Measurements from ENCODE around the gene LBH.
"Not testable (repeated sequence)": the region's sequence is repeated elsewhere in the genome, so short reads cannot be mapped to it uniquely, and the experiment has no call there.

The LBH gene

DNA sequence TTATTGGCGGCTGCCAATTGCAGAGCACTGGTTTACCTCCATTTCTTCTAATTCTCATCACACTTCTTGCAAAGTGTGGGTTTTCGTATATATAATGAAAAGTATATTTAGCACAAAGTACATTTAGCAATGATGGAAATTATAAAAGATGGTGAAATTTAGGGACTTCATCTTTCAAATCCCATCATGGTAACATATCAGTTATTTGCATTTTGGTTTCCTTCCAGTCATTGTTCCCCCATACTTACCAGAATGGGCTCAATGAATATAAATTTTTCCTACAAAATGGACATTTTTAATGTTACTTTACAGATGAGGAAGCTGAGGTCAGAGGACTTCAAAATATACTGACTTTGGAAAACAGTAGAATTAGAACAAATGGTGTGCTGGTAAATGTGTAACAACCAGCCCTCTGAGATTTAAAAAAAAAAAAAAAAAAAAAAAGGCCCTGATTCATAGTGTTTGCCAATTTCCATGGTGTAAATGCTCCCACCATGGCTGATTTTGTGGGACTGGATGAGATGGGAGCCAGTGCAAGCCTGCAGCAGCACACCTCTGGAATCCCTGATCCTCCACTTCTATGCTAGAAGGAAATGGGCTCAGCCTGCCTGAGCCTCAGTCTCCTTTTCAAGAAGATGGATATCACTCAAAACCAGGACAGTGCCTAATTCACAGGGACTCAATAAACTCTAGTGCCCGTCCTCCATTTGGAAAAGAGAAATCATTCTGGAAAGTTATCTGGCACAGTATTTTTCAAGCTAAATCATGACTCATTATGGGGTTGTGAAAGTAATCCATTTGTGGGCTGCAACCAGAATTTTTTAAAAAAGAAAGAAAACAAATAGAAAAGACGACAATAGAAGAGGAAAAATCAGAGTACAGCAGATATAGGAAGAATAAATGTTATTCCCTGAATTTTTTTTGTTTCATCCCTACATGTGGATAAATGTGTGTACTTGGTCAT lies 34.0 kb downstream of the LBH start:
- no peaks in the 10 kb centered on the region for H3K27me3 ChIP-seq (ENCODE audit: control insufficient read depth in 2 of 2, insufficient read depth in 2 of 2, low read length in 2 of 2)
- no peaks in the 10 kb centered on the region for H3K36me3 ChIP-seq (ENCODE audit: control insufficient read depth in 2 of 2, insufficient read depth in 2 of 2, low read length in 2 of 2)
- H3K9ac ChIP-seq (ENCODE audit: low read depth in 1 of 2, low read length in 2 of 2), result no peak overlapping the region
- no peak overlapping the region for H3K4me3 ChIP-seq (ENCODE audit: low read length in 2 of 2)
- peak overlapping the region in 1 of 2 donors; percentile 40 for H3K27ac ChIP-seq (ENCODE audit: low read depth in 2 of 2, low read length in 2 of 2)
- peaks cover 0 to 7% of the 10 kb centered on the region in 2 donors for H3K4me1 ChIP-seq (ENCODE audit: control insufficient read depth in 2 of 2, insufficient read depth in 2 of 2, low read length in 2 of 2)
- peaks cover 0 to 2% of the 10 kb centered on the region in 2 donors for H3K9me3 ChIP-seq (ENCODE audit: control insufficient read depth in 2 of 2, low read length in 2 of 2)

DNA sequence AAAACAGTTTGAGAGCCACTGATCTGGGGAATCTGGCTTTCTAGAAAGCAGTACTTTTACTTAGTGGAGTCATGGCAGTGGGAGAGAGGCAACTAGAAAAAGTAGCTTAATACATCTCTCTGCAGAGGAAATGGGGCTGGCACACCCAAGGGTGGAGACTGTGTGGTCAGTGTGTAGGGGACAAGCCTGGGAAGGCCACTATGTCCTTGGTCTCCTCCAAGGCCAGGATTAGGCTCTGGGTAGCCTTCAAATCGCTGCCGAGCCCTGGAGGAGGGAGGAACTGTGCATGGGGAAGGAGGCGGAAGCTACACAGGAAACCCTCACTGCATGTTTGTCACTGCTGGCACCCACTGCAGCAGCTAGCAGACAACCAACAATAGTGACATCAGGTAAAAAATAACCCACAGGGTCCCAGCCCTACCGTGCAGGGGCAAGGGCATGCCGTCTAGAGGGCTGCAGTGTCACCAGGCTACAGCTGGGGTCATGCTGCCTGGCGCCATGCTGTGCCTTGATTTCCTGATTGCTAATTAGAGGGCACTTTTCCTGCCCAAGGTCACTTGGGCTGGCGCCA lies 34.8 kb downstream of the LBH start:
- Histone ChIP-seq H3K9me3 (ENCODE audit: control insufficient read depth in 2 of 2, low read length in 2 of 2) (peaks cover 0 to 2% of the 10 kb centered on the region in 2 donors), H3K36me3 (ENCODE audit: control insufficient read depth in 2 of 2, insufficient read depth in 2 of 2, low read length in 2 of 2) (no peaks in the 10 kb centered on the region), H3K9ac (ENCODE audit: low read depth in 1 of 2, low read length in 2 of 2) (peak overlapping the region in 1 of 2 donors; percentile 19), H3K27ac (ENCODE audit: low read depth in 2 of 2, low read length in 2 of 2) (peak overlapping the region in 1 of 2 donors; percentile 40), H3K4me3 (ENCODE audit: low read length in 2 of 2) (peak overlapping the region in 1 of 2 donors; percentile 5), H3K4me1 (ENCODE audit: control insufficient read depth in 2 of 2, insufficient read depth in 2 of 2, low read length in 2 of 2) (peaks cover 0 to 7% of the 10 kb centered on the region in 2 donors), H3K27me3 (ENCODE audit: control insufficient read depth in 2 of 2, insufficient read depth in 2 of 2, low read length in 2 of 2) (no peaks in the 10 kb centered on the region)

- Histone ChIP-seq H3K36me3 (ENCODE audit: control insufficient read depth in 2 of 2, insufficient read depth in 2 of 2, low read length in 2 of 2) (no peaks in the 10 kb centered on the region), H3K27me3 (ENCODE audit: control insufficient read depth in 2 of 2, insufficient read depth in 2 of 2, low read length in 2 of 2) (no peaks in the 10 kb centered on the region), H3K9me3 (ENCODE audit: control insufficient read depth in 2 of 2, low read length in 2 of 2) (peaks cover 0 to 2% of the 10 kb centered on the region in 2 donors), H3K4me1 (ENCODE audit: control insufficient read depth in 2 of 2, insufficient read depth in 2 of 2, low read length in 2 of 2) (peaks cover 0 to 7% of the 10 kb centered on the region in 2 donors), H3K4me3 (ENCODE audit: low read length in 2 of 2) (peak overlapping the region in 1 of 2 donors; percentile 32), H3K9ac (ENCODE audit: low read depth in 1 of 2, low read length in 2 of 2) (no peak overlapping the region), H3K27ac (ENCODE audit: low read depth in 2 of 2, low read length in 2 of 2) (peak overlapping the region in 1 of 2 donors; percentile 40)
Observed at GRCh38 chr2:30266705-30267104, 35.4 kb downstream of the LBH start.

DNA sequence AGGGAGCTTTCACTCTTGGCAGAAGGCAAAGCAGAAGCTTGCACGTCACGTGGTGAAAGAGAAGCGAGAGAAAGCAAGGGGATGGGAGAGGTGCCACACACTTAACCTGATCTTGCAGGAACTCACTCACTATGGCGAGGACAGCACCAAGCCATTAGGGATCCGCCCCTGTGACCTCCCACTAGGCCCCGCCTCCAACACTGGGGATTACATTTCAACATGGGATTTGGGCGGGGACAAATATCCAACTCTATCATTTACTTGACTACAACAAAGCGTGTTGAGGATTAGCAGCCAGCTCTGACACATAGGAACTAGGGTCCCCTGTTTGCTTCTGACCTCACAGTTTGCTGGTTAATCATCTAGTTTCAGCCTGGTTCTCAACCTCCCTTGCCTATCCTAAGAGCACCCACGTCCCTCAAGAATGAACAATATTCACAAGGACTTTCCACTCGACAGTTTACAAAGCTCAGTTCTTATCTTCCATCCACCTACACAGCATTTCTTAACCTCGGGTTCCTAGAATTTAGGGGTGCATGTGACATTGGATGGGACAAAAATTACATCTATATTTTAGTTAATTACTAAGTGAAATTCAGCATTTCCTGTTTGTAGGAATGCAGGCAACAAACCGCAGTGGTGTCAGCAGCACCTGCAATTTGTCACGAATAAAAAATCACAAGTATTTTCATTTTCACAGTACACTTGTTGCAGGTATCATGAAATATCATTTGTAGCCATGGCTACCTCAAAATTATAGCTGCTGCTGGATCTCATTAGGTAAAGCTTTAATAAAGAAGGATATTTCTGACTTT lies 36.0 kb downstream of the LBH start:
- Histone ChIP-seq H3K27ac (ENCODE audit: low read depth in 2 of 2, low read length in 2 of 2) (peak overlapping the region in 1 of 2 donors; percentile 11), H3K9me3 (ENCODE audit: control insufficient read depth in 2 of 2, low read length in 2 of 2) (no peaks in the 10 kb centered on the region), H3K4me3 (ENCODE audit: low read length in 2 of 2) (no peak overlapping the region), H3K4me1 (ENCODE audit: control insufficient read depth in 2 of 2, insufficient read depth in 2 of 2, low read length in 2 of 2) (peaks cover 0 to 7% of the 10 kb centered on the region in 2 donors), H3K36me3 (ENCODE audit: control insufficient read depth in 2 of 2, insufficient read depth in 2 of 2, low read length in 2 of 2) (no peaks in the 10 kb centered on the region), H3K9ac (ENCODE audit: low read depth in 1 of 2, low read length in 2 of 2) (no peak overlapping the region), H3K27me3 (ENCODE audit: control insufficient read depth in 2 of 2, insufficient read depth in 2 of 2, low read length in 2 of 2) (no peaks in the 10 kb centered on the region)

DNA sequence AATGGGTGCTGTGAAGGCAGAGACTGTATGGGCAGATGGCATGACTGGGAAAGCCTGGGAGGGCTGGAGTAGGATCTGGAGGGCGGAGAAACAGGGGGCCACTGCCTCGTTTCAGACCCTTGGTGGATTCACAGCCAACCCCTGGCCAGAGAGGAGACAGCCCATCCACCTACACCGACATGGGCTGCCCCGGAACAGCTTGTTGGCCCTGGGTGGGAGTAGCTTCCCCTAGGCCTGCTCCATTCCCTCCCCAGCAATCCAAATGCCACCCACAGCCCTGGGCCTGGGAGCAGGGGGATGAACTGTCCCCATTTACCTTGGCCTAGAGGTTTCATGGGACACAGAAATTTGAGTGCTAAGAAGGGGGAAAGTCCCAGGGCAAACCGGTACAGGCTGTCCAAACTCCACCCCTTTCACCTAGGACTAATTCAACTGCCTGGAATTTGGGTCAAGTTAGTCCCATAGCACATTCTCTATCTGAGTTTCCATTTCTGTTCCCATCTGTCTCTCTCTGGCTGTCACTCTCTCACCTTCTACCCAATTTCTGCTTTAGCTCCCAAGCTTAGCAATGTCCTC lies 37.0 kb downstream of the LBH start:
- H3K36me3 ChIP-seq (ENCODE audit: control insufficient read depth in 2 of 2, insufficient read depth in 2 of 2, low read length in 2 of 2), result no peaks in the 10 kb centered on the region
- peaks cover 7% of the 10 kb centered on the region in 2 donors for H3K4me1 ChIP-seq (ENCODE audit: control insufficient read depth in 2 of 2, insufficient read depth in 2 of 2, low read length in 2 of 2)
- no peaks in the 10 kb centered on the region for H3K27me3 ChIP-seq (ENCODE audit: control insufficient read depth in 2 of 2, insufficient read depth in 2 of 2, low read length in 2 of 2)
- no peak overlapping the region for H3K9ac ChIP-seq (ENCODE audit: low read depth in 1 of 2, low read length in 2 of 2)
- H3K9me3 ChIP-seq (ENCODE audit: control insufficient read depth in 2 of 2, low read length in 2 of 2), result no peaks in the 10 kb centered on the region
- H3K27ac ChIP-seq (ENCODE audit: low read depth in 2 of 2, low read length in 2 of 2), result no peak overlapping the region
- H3K4me3 ChIP-seq (ENCODE audit: low read length in 2 of 2), result no peak overlapping the region

DNA sequence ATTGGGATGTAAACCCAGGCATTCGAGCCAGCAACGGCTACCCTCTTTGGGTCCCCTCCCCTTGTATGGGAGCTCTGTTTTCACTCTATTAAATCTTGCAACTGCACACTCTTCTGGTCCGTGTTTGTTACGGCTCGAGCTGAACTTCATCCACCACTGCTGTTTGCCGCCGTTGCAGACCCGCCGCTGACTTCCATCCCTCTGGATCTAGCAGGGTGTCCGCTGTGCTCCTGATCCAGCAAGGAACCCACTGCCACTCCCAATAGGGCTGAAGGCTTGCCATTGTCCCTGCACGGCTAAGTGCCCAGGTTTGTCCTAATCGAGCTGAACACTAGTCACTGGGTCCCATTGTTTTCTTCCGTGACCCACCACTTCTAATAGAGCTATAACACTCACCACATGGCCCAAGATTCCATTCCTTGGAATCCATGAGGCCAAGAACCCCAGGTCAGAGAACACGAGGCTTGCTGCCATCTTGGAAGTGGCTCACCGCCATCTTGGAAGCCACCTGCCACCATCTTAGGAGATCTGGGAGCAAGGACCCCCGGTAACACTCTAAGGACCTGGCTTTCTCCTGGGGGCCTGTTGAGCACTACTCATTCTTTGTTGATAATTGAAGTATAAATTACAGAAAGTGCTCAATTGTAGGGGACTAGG lies 37.9 kb downstream of the LBH start:
- not testable (repeated sequence) for H3K9me3 ChIP-seq (ENCODE audit: control insufficient read depth in 2 of 2, low read length in 2 of 2); H3K27ac ChIP-seq (ENCODE audit: low read depth in 2 of 2, low read length in 2 of 2); H3K9ac ChIP-seq (ENCODE audit: low read depth in 1 of 2, low read length in 2 of 2); H3K4me3 ChIP-seq (ENCODE audit: low read length in 2 of 2); H3K27me3 ChIP-seq (ENCODE audit: control insufficient read depth in 2 of 2, insufficient read depth in 2 of 2, low read length in 2 of 2); H3K36me3 ChIP-seq (ENCODE audit: control insufficient read depth in 2 of 2, insufficient read depth in 2 of 2, low read length in 2 of 2)
- peaks cover 12% of the 10 kb centered on the region in 2 donors for H3K4me1 ChIP-seq (ENCODE audit: control insufficient read depth in 2 of 2, insufficient read depth in 2 of 2, low read length in 2 of 2)

DNA sequence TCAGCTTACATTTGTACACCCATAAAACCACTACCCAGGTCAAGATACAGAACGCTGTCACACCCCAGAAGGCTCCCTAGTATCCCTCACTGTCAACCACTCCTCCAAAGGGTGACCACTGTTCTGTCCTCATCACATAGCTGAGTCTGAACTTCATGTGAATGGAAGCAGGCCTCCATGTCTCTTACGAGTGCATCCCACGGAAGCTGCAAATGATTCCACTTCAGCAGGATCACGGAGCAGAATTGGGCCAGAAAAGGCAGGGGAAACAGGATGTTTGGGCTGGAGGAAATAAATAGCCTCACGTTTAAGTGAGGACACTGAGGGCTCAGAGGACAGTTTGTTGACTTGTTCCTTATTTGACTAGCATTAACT lies 38.4 kb downstream of the LBH start:
- Histone ChIP-seq H3K9me3 (ENCODE audit: control insufficient read depth in 2 of 2, low read length in 2 of 2) (no peaks in the 10 kb centered on the region), H3K4me1 (ENCODE audit: control insufficient read depth in 2 of 2, insufficient read depth in 2 of 2, low read length in 2 of 2) (peaks cover 15 to 17% of the 10 kb centered on the region in 2 donors), H3K4me3 (ENCODE audit: low read length in 2 of 2) (no peak overlapping the region), H3K27ac (ENCODE audit: low read depth in 2 of 2, low read length in 2 of 2) (no peak overlapping the region), H3K36me3 (ENCODE audit: control insufficient read depth in 2 of 2, insufficient read depth in 2 of 2, low read length in 2 of 2) (no peaks in the 10 kb centered on the region), H3K27me3 (ENCODE audit: control insufficient read depth in 2 of 2, insufficient read depth in 2 of 2, low read length in 2 of 2) (no peaks in the 10 kb centered on the region), H3K9ac (ENCODE audit: low read depth in 1 of 2, low read length in 2 of 2) (no peak overlapping the region)

- Histone ChIP-seq H3K9ac (ENCODE audit: low read depth in 1 of 2, low read length in 2 of 2) (no peak overlapping the region), H3K27ac (ENCODE audit: low read depth in 2 of 2, low read length in 2 of 2) (peak overlapping the region in 1 of 2 donors; percentile 44), H3K4me3 (ENCODE audit: low read length in 2 of 2) (no peak overlapping the region), H3K36me3 (ENCODE audit: control insufficient read depth in 2 of 2, insufficient read depth in 2 of 2, low read length in 2 of 2) (no peaks in the 10 kb centered on the region), H3K9me3 (ENCODE audit: control insufficient read depth in 2 of 2, low read length in 2 of 2) (no peaks in the 10 kb centered on the region), H3K4me1 (ENCODE audit: control insufficient read depth in 2 of 2, insufficient read depth in 2 of 2, low read length in 2 of 2) (peaks cover 16 to 20% of the 10 kb centered on the region in 2 donors), H3K27me3 (ENCODE audit: control insufficient read depth in 2 of 2, insufficient read depth in 2 of 2, low read length in 2 of 2) (no peaks in the 10 kb centered on the region)
Observed at GRCh38 chr2:30270166-30270565, 38.8 kb downstream of the LBH start.

DNA sequence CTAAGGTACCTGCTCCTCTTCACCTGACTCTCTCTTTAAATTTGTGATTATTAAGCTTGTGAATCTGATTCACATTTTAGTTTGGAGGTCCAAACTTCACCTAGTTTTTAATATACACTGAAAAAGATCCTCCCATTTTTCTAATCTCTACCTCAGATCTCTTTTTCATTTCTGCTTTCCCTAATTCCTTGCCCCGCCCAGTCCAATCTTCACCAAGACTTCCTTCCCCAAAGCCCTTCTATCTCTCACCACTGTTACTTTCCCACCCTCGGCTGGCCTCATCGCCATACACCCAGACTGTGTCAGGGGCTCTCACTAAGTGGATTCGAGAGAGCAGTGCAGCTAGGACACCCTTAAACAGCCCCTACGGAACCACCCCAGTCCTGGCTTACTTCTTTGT lies 40.0 kb downstream of the LBH start:
- no peaks in the 10 kb centered on the region for H3K36me3 ChIP-seq (ENCODE audit: control insufficient read depth in 2 of 2, insufficient read depth in 2 of 2, low read length in 2 of 2)
- peaks cover 18 to 26% of the 10 kb centered on the region in 2 donors for H3K4me1 ChIP-seq (ENCODE audit: control insufficient read depth in 2 of 2, insufficient read depth in 2 of 2, low read length in 2 of 2)
- no peak overlapping the region for H3K27ac ChIP-seq (ENCODE audit: low read depth in 2 of 2, low read length in 2 of 2)
- H3K27me3 ChIP-seq (ENCODE audit: control insufficient read depth in 2 of 2, insufficient read depth in 2 of 2, low read length in 2 of 2), result no peaks in the 10 kb centered on the region
- H3K9ac ChIP-seq (ENCODE audit: low read depth in 1 of 2, low read length in 2 of 2), result no peak overlapping the region
- H3K9me3 ChIP-seq (ENCODE audit: control insufficient read depth in 2 of 2, low read length in 2 of 2), result no peaks in the 10 kb centered on the region
- H3K4me3 ChIP-seq (ENCODE audit: low read length in 2 of 2), result no peak overlapping the region
